ENCODE results near the gene ELOVL2. TPM values are rescaled to one million over a fixed set of nuclear protein-coding genes. Genes with fewer than 3 reads are reported as not detected.

ELOVL2 gene
- total RNA-seq, 3 donors from 2014 or later = 0.12 to 0.63 TPM; not detected in 1

- intact Hi-C loops (cut with DNase I, micrococcal nuclease) = no loop called here
- H3K9me3 ChIP-seq = no peaks in the 10 kb centered on the region
- H3K4me1 ChIP-seq (ENCODE audit: low read depth) = no peaks in the 10 kb centered on the region
- H3K4me3 ChIP-seq = no peak overlapping the region
- no peaks in the 10 kb centered on the region for H3K36me3 ChIP-seq (ENCODE audit: low read depth)
- ATAC-seq (no peak), DNase-seq (no peak)
- no peak for TF ChIP-seq CTCF (IDR thresholded peaks at IDR 0.05)
These were observed 79.4 kb downstream of the ELOVL2 start for GRCh38 chr6:10964684-10965083.

GRCh38 chr6:10963113-10963512, 81.0 kb downstream of the ELOVL2 start:
- Histone ChIP-seq H3K36me3 (ENCODE audit: low read depth) (no peaks in the 10 kb centered on the region), H3K9me3 (no peaks in the 10 kb centered on the region), H3K4me1 (ENCODE audit: low read depth) (no peaks in the 10 kb centered on the region), H3K4me3 (no peak overlapping the region)
- DNase-seq (no peak), ATAC-seq (no peak)
- TF ChIP-seq CTCF (IDR thresholded peaks at IDR 0.05) = no peak
- intact Hi-C loops (cut with DNase I, micrococcal nuclease) = no loop called here

GRCh38 chr6:10962673-10963072, 81.4 kb downstream of the ELOVL2 start:
- no peak for TF ChIP-seq CTCF (IDR thresholded peaks at IDR 0.05)
- Histone ChIP-seq H3K9me3 (no peaks in the 10 kb centered on the region), H3K4me1 (ENCODE audit: low read depth) (no peaks in the 10 kb centered on the region), H3K4me3 (no peak overlapping the region), H3K36me3 (ENCODE audit: low read depth) (no peaks in the 10 kb centered on the region)
- ATAC-seq (no peak), DNase-seq (no peak)
- intact Hi-C loops (cut with DNase I, micrococcal nuclease) = no loop called here

- Histone ChIP-seq H3K4me1 (ENCODE audit: low read depth) (no peaks in the 10 kb centered on the region), H3K4me3 (no peak overlapping the region), H3K9me3 (no peaks in the 10 kb centered on the region), H3K36me3 (ENCODE audit: low read depth) (no peaks in the 10 kb centered on the region)
- DNase-seq = no peak
- no peak for TF ChIP-seq CTCF (IDR thresholded peaks at IDR 0.05)
- intact Hi-C loops (cut with DNase I, micrococcal nuclease) = no loop called here
- no peak for ATAC-seq
These were observed 82.3 kb downstream of the ELOVL2 start for GRCh38 chr6:10961837-10962236.

GRCh38 chr6:10960171-10960570, 83.9 kb downstream of the ELOVL2 start:
- Histone ChIP-seq H3K36me3 (ENCODE audit: low read depth) (no peaks in the 10 kb centered on the region), H3K4me1 (ENCODE audit: low read depth) (no peaks in the 10 kb centered on the region), H3K9me3 (no peaks in the 10 kb centered on the region), H3K4me3 (no peak overlapping the region)
- TF ChIP-seq CTCF (IDR thresholded peaks at IDR 0.05) = no peak
- ATAC-seq (no peak), DNase-seq (no peak)
- intact Hi-C loops (cut with DNase I, micrococcal nuclease) = no loop called here

- no peak for ATAC-seq
- no peak for DNase-seq
- Histone ChIP-seq H3K4me3 (no peak overlapping the region), H3K4me1 (ENCODE audit: low read depth) (no peaks in the 10 kb centered on the region), H3K9me3 (no peaks in the 10 kb centered on the region), H3K36me3 (ENCODE audit: low read depth) (no peaks in the 10 kb centered on the region)
- no peak for TF ChIP-seq CTCF (IDR thresholded peaks at IDR 0.05)
- intact Hi-C loops (cut with DNase I, micrococcal nuclease) = loop anchor here (10.0 kb wide), 1 partner anchor 537 kb away; no protein-coding TSS in a partner anchor
These were observed 86.7 kb downstream of the ELOVL2 start for GRCh38 chr6:10957414-10957886.
